WTC11 (cell line): ENCODE data around the gene SENP7. TPM values are rescaled to one million over a fixed set of nuclear protein-coding genes. Genes with fewer than 3 reads are reported as not detected.
"Not testable (repeated sequence)": the region's sequence is repeated elsewhere in the genome, so short reads cannot be mapped to it uniquely, and the experiment has no call there.

Experiments
- ATAC-seq: fragments of 200-7000 bp; cut with Tn5 transposase; 2 replicates; pipeline ENCODE4 v1.10.0; 2021; ENCODE audit warnings: mild to moderate bottlenecking, moderate library complexity
- CTCF ChIA-PET: fragments of 300-600 bp; sonication (Branson Sonifier 250); formaldehyde crosslinking; loops from one replicate; lab custom pipeline; 2021; ENCODE audit warnings: antibody characterized with exemption; lab: Charles Lee
- POLR2A ChIA-PET: fragments of 350-600 bp; sonication (Branson Sonifier 250); formaldehyde crosslinking; loops from one replicate; lab custom pipeline; 2021; ENCODE audit warnings: antibody characterized with exemption; lab: Charles Lee
- DNase-seq: peaks from one replicate; pipeline ENCODE4 v3.0.0; 2021; ENCODE audit warnings: low spot score
- H3K27ac Mint-ChIP-seq: 2 replicates; pipeline ENCODE4 v1.8.0; 2021; ENCODE audit warnings: mixed read lengths
- H3K27me3 Mint-ChIP-seq: 2 replicates; pipeline ENCODE4 v1.8.0; 2021; ENCODE audit warnings: low read depth, mild to moderate bottlenecking, moderate library complexity, mixed read lengths
- H3K36me3 Mint-ChIP-seq: 2 replicates; pipeline ENCODE4 v1.8.0; 2021; ENCODE audit warnings: mixed read lengths
- H3K4me1 Mint-ChIP-seq: 2 replicates; pipeline ENCODE4 v1.8.0; 2022; ENCODE audit warnings: mixed read lengths
- H3K4me3 Mint-ChIP-seq: 2 replicates; pipeline ENCODE4 v1.8.0; 2021; ENCODE audit warnings: mild to moderate bottlenecking, moderate library complexity, mixed read lengths
- H3K9me3 Mint-ChIP-seq: 2 replicates; pipeline ENCODE4 v1.8.0; 2021; ENCODE audit warnings: mixed read lengths
- ATF1 ChIP-seq: sonication (generic); formaldehyde crosslinking; IDR thresholded peaks from 2 replicates; pipeline ENCODE4 v1.8.1; 2023; ENCODE audit warnings: mild to moderate bottlenecking, moderate library complexity, missing genetic modification reagents
- EMX1 ChIP-seq: fragments of 250-450 bp; sonication (Bioruptor Pico); IDR thresholded peaks from 2 replicates; pipeline ENCODE4 v1.8.0; 2021; ENCODE audit warnings: mild to moderate bottlenecking
- ESRRA ChIP-seq: sonication (generic); formaldehyde crosslinking; IDR thresholded peaks from 2 replicates; pipeline ENCODE4 v1.8.1; 2022; ENCODE audit warnings: mild to moderate bottlenecking, missing genetic modification reagents, borderline replicate concordance
- FOXP1 ChIP-seq: sonication (generic); formaldehyde crosslinking; IDR thresholded peaks from 2 replicates; pipeline ENCODE4 v1.8.0; 2022; ENCODE audit warnings: missing genetic modification reagents, mild to moderate bottlenecking, moderate library complexity, borderline replicate concordance
- GABPB1 ChIP-seq: sonication (generic); formaldehyde crosslinking; IDR thresholded peaks from 2 replicates; pipeline ENCODE4 v1.8.1; 2023; ENCODE audit warnings: mild to moderate bottlenecking, missing genetic modification reagents
- IRF2 ChIP-seq: sonication (generic); formaldehyde crosslinking; IDR thresholded peaks from 2 replicates; pipeline ENCODE4 v1.8.0; 2022; ENCODE audit warnings: low read depth, missing genetic modification reagents, borderline replicate concordance
- NFATC4 ChIP-seq: fragments of 250-450 bp; sonication (Bioruptor Pico); IDR thresholded peaks from 2 replicates; pipeline ENCODE4 v1.9.0; 2021; ENCODE audit warnings: mild to moderate bottlenecking
- SP1 ChIP-seq: sonication (generic); formaldehyde crosslinking; conservative IDR thresholded peaks from 2 replicates; pipeline ENCODE4 v1.8.1; 2022; ENCODE audit warnings: missing genetic modification reagents
- TCF7 ChIP-seq: sonication (generic); formaldehyde crosslinking; IDR thresholded peaks from 2 replicates; pipeline ENCODE4 v1.8.0; 2022; ENCODE audit warnings: mild to moderate bottlenecking, low read depth, missing genetic modification reagents, moderate library complexity
- ZNF138 ChIP-seq: sonication (generic); formaldehyde crosslinking; conservative IDR thresholded peaks from 2 replicates; pipeline ENCODE4 v1.8.1; 2022; ENCODE audit warnings: mild to moderate bottlenecking, moderate library complexity, missing genetic modification reagents
- ZNF317 ChIP-seq: sonication (generic); formaldehyde crosslinking; IDR thresholded peaks from 2 replicates; pipeline ENCODE4 v1.8.1; 2023; ENCODE audit warnings: low read depth, mild to moderate bottlenecking, moderate library complexity, missing genetic modification reagents, borderline replicate concordance
- ZNF423 ChIP-seq: fragments of 250-450 bp; sonication (Bioruptor Pico); IDR thresholded peaks from 2 replicates; pipeline ENCODE4 v2.1.2; 2022; ENCODE audit warnings: mild to moderate bottlenecking, moderate library complexity
- total RNA-seq: library from RNA; stranded (reverse); gene quantifications from 3 replicates; pipeline ENCODE4 v1.2.3, GENCODE V29; 2021
- TF ChIP-seq, protein P1 (sequence below): sonication (generic); formaldehyde crosslinking; conservative IDR thresholded peaks from 2 replicates; pipeline ENCODE4 v1.8.1; 2022; ENCODE audit warnings: mild to moderate bottlenecking, missing genetic modification reagents
- TF ChIP-seq, protein P2 (sequence below): fragments of 250-450 bp; sonication (Bioruptor Pico); IDR thresholded peaks from 2 replicates; pipeline ENCODE4 v1.8.0; 2021; ENCODE audit warnings: mild to moderate bottlenecking
- TF ChIP-seq, protein P3 (sequence below): sonication (generic); formaldehyde crosslinking; IDR thresholded peaks from 2 replicates; pipeline ENCODE4 v1.8.0; 2023; ENCODE audit warnings: missing genetic modification reagents, mild to moderate bottlenecking, borderline replicate concordance

SENP7 gene
- total RNA-seq, 1 experiment from 2014 or later, result 10.5 TPM

DNA sequence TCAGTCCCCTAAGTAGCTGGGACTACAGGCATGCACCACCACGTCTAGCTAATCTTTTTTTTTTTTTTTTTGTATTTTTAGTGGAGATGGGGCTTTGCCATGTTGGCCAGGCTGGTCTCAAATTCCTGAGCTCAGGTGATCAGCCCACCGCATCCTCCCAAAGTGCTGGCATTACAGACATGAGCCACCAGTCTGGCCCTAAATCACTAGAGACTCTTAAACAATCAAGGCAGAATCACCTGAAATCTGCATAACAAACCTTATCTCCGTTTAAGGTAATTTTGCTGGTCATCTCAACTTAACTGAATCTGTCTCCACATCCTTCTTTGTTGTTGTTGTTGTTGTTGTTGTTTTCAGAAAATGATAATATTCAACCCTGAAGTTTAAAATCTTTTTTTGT lies 43.1 kb upstream of the SENP7 start:
- CTCF ChIA-PET, result interaction anchor here (0.6 to 0.7 kb wide), 2 partner anchors 26 to 153 kb away, joined by 3 read pairs; no protein-coding TSS in a partner anchor
- TF ChIP-seq ZNF423, result no peak
- TF ChIP-seq TCF7 (CRISPR knock-in tag), result no peak
- TF ChIP-seq SP1 (CRISPR knock-in tag), result no peak
- no peak for TF ChIP-seq EMX1
- no peak for TF ChIP-seq FOXP1 (CRISPR knock-in tag)
- TF ChIP-seq ATF1 (CRISPR knock-in tag), result no peak
- no peak for TF ChIP-seq ZNF138
- no peak for TF ChIP-seq GABPB1 (CRISPR knock-in tag)
- TF ChIP-seq, protein P1, sequence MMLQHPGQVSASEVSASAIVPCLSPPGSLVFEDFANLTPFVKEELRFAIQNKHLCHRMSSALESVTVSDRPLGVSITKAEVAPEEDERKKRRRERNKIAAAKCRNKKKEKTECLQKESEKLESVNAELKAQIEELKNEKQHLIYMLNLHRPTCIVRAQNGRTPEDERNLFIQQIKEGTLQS (CRISPR knock-in tag), result no peak
- TF ChIP-seq, protein P2, sequence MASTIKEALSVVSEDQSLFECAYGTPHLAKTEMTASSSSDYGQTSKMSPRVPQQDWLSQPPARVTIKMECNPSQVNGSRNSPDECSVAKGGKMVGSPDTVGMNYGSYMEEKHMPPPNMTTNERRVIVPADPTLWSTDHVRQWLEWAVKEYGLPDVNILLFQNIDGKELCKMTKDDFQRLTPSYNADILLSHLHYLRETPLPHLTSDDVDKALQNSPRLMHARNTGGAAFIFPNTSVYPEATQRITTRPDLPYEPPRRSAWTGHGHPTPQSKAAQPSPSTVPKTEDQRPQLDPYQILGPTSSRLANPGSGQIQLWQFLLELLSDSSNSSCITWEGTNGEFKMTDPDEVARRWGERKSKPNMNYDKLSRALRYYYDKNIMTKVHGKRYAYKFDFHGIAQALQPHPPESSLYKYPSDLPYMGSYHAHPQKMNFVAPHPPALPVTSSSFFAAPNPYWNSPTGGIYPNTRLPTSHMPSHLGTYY (CRISPR knock-in tag), result no peak
- TF ChIP-seq IRF2 (CRISPR knock-in tag), result no peak
- no peak for TF ChIP-seq ESRRA (CRISPR knock-in tag)
- TF ChIP-seq, protein P3, sequence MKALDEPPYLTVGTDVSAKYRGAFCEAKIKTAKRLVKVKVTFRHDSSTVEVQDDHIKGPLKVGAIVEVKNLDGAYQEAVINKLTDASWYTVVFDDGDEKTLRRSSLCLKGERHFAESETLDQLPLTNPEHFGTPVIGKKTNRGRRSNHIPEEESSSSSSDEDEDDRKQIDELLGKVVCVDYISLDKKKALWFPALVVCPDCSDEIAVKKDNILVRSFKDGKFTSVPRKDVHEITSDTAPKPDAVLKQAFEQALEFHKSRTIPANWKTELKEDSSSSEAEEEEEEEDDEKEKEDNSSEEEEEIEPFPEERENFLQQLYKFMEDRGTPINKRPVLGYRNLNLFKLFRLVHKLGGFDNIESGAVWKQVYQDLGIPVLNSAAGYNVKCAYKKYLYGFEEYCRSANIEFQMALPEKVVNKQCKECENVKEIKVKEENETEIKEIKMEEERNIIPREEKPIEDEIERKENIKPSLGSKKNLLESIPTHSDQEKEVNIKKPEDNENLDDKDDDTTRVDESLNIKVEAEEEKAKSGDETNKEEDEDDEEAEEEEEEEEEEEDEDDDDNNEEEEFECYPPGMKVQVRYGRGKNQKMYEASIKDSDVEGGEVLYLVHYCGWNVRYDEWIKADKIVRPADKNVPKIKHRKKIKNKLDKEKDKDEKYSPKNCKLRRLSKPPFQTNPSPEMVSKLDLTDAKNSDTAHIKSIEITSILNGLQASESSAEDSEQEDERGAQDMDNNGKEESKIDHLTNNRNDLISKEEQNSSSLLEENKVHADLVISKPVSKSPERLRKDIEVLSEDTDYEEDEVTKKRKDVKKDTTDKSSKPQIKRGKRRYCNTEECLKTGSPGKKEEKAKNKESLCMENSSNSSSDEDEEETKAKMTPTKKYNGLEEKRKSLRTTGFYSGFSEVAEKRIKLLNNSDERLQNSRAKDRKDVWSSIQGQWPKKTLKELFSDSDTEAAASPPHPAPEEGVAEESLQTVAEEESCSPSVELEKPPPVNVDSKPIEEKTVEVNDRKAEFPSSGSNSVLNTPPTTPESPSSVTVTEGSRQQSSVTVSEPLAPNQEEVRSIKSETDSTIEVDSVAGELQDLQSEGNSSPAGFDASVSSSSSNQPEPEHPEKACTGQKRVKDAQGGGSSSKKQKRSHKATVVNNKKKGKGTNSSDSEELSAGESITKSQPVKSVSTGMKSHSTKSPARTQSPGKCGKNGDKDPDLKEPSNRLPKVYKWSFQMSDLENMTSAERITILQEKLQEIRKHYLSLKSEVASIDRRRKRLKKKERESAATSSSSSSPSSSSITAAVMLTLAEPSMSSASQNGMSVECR (CRISPR knock-in tag), result no peak
- no peak for TF ChIP-seq NFATC4
- TF ChIP-seq ZNF317, result no peak
- peak; percentile 86 for ATAC-seq

DNA sequence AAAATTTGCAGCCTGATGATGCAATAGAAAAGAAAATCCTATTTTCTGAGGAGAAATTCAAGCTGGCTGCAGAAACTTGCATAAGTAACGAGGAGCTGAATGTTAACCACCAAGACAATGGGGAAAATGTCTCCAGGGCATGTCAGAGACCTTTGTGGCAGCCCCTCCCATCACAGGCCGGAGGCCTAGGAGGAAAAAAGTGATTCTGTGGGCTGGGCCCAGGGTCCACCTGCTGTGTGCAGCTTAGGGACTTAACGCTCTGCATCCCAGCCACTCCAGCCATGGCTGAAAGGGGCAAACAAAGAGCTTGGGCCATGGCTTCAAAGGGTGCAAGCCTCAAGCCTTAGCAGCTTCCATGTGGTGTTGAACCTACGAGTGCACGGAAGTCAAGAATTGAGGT lies 40.4 kb upstream of the SENP7 start:
- POLR2A ChIA-PET, result interaction anchor here (0.6 kb wide), 2 partner anchors 71 to 410 kb away, joined by 3 to 4 read pairs; no protein-coding TSS in a partner anchor
- not testable (repeated sequence) for H3K4me3 Mint-ChIP-seq
- Mint-ChIP-seq H3K27ac (0 out of 2 replicates have a peak overlapping the region, but pooled peaks have one; percentile 15), H3K9me3 (peaks cover 47% of the 10 kb centered on the region), H3K36me3 (peaks cover 49% of the 10 kb centered on the region), H3K4me1 (peaks cover 35% of the 10 kb centered on the region), H3K27me3 (peaks cover 12% of the 10 kb centered on the region)
- ATAC-seq, result peak; percentile 63
- peak; percentile 27 for DNase-seq
- CTCF ChIA-PET, result interaction anchor here (1.0 kb wide), 1 partner anchor 20 kb away, joined by 3 read pairs; the partner anchor contains the start of gene PCNP

More for the DNA sequence above, 43.1 kb upstream of the SENP7 start:
- H3K4me3 Mint-ChIP-seq, result no peak overlapping the region
- H3K27ac Mint-ChIP-seq, result no peak overlapping the region
- DNase-seq, result no peak
- peaks cover 39% of the 10 kb centered on the region for H3K36me3 Mint-ChIP-seq
- peaks cover 47% of the 10 kb centered on the region for H3K9me3 Mint-ChIP-seq
- H3K4me1 Mint-ChIP-seq, result peaks cover 29% of the 10 kb centered on the region
- peaks cover 8% of the 10 kb centered on the region for H3K27me3 Mint-ChIP-seq
- POLR2A ChIA-PET, result no interaction called here

DNA sequence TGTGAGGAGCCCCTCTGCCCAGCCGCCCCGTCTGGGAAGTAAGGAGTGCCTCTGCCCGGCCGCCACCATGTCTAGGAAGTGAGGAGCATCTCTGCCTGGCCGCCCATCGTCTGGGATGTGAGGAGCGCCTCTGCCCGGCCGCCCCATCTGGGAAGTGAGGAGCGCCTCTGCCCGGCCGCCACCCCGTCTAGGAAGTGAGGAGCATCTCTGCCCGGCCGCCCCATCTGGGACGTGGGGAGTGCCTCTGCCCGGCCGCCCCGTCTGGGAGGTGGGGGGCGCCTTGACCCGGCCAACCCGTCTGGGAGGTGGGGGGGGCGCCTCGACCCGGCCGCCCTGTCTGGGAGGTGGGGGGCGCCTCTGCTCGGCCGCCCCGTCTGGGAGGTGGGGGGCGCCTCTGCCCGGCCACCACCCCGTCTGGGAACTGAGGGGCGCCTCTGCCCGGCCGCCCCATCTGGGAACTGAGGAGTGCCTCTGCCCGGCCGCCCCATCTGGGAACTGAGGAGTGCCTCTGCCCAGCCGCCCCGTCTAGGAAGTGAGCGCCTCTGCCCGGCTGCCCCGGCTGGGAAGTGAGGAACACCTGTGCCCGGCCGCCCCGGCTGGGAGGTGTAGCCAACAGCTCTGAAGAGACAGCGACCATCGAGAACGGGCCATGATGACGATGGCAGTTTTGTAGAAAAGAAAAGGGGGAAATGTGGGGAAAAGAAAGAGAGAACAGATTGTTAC lies 38.5 kb upstream of the SENP7 start:
- Mint-ChIP-seq H3K4me1 (peaks cover 33% of the 10 kb centered on the region), H3K27me3 (peaks cover 12% of the 10 kb centered on the region), H3K36me3 (peaks cover 55% of the 10 kb centered on the region), H3K9me3 (peaks cover 60% of the 10 kb centered on the region)
- H3K27ac Mint-ChIP-seq, DNase-seq, ATAC-seq, CTCF ChIA-PET, H3K4me3 Mint-ChIP-seq, POLR2A ChIA-PET: not testable (repeated sequence)
